DMS 273 (cell line): ENCODE measurements around the gene HOXA13.

Source experiments
- DNase-seq: peaks from one replicate; lab custom pipeline; 2025; ENCODE audit not compliant: unreplicated experiment; lab: John Stamatoyannopoulos, UW

HOXA13 gene

DNA sequence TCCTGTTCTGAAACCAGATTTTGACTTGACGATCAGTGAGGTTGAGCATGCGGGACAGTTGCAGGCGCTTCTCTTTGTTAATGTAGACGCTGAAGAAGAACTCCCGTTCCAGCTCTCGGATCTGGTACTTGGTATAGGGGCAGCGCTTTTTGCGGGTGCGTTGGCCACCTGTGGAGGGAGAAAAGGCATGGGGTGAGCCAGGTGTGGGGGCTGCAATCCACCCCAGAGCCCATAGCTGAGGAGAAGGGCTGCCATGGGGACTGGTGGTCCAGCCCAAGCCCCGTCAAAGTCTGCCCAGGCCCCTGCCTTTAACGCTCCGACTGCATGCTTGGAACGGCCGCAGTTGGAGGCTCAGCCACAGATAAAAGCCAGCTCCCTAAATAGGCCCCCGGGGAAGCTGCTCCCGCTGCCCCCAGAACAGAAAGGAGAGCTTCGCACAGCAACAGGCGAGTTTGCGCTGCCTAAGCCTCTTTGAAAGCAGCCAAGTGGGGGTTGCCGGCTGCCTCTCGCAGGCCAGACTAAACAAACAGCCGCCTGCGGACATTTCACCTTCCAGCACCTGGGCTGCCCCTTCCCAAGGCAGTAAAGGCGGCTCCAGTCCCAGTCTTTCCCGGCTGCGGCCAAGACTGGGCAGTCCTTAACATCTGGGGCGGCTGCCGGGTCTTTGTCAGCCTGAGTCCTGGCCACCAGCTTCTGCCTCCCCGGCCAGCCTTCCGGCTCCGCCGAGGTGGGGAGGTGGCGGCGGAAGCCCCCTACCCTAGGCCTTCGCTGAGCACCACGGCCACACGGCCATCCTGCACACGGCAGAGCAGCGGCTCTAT, 16.8 kb downstream of the HOXA13 start:
- DNase-seq = no peak

DNA sequence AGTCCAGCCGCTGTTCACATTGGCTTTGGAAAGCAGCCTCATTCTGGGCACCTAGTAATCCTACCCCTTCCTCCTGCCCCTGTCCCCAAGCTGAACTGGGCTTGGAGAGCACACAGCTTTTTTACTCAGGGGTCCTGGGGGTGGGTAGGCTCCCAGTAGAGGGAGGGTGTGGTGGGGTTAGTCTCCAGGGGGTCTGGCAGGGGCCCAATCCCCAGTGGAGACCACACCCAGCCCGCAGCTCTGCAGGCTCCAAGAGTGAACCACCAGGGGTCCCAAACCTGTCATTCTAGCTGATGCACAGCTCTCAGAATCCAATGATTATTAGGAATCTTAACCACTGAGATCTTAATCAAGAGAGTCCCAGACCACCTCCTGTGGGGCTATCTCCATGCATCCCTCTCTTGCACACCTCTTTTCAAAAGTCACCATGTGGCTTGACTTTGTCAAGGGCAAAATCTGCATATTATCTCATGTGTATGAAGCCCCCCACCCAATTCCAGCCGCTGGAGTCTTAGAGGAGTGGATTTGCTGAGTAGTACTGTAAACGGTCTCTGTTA, 17.5 kb downstream of the HOXA13 start:
- DNase-seq = no peak

GRCh38 chr7:27181795-27182275, 18.1 kb downstream of the HOXA13 start:
- DNase-seq = no peak

DNA sequence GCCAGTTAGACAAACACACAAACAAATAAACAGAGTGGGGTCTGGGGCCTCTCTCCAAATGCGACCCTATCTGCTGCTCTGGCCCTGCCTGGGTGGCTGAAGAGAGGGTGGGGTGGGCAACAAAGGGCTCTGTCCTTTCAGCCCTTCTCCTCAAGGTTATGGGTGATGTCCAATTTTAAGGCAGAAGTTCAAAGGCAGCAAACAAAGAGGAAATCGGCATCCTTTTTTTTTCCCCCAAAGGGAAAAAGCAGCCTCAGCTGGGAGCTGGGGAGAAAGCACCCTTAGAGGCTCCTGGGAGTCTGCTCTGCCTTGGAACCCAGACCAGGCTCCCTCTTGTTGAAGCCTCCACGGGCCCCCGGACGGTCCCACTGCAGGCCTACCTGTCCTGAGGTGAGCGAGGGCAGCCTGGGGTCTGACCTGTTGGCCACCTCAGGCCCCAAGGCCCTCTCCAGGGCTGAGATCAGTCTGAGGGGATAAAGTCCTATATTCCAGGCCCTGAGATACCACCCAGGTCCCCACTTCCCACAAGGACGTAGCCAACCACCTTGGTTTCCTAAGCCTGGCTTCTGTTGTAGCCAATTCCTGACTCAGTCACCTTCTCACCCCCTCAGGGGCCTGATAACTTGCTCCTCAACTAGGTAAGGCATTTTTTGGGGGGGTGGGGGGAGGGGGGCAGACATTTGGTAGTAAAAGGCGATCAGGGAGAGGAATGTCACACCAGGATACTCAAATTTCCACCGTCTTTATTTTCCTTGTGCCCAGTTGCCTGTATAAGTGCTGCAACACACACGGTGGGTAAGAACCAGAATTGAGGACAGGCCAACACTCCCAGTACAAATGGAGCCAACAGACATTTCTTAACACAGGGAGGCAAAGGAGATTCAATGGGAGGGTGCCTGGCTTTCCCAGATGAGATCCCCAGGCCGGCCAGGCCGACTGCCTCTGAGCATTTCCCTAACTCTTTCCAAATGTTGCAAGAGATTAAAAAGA, 19.2 kb downstream of the HOXA13 start:
- DNase-seq = no peak

GRCh38 chr7:27179503-27180430, 20.1 kb downstream of the HOXA13 start:
- DNase-seq = peak; percentile 94

- no peak for DNase-seq
These were observed 20.9 kb downstream of the HOXA13 start for GRCh38 chr7:27179030-27179429.

- DNase-seq = no peak
These were observed 21.5 kb downstream of the HOXA13 start for GRCh38 chr7:27178366-27178765.

GRCh38 chr7:27177795-27178320, 22.0 kb downstream of the HOXA13 start:
- no peak for DNase-seq

GRCh38 chr7:27176962-27177794, 22.7 kb downstream of the HOXA13 start:
- DNase-seq = no peak

GRCh38 chr7:27176524-27176845, 23.4 kb downstream of the HOXA13 start:
- DNase-seq = no peak

DNA sequence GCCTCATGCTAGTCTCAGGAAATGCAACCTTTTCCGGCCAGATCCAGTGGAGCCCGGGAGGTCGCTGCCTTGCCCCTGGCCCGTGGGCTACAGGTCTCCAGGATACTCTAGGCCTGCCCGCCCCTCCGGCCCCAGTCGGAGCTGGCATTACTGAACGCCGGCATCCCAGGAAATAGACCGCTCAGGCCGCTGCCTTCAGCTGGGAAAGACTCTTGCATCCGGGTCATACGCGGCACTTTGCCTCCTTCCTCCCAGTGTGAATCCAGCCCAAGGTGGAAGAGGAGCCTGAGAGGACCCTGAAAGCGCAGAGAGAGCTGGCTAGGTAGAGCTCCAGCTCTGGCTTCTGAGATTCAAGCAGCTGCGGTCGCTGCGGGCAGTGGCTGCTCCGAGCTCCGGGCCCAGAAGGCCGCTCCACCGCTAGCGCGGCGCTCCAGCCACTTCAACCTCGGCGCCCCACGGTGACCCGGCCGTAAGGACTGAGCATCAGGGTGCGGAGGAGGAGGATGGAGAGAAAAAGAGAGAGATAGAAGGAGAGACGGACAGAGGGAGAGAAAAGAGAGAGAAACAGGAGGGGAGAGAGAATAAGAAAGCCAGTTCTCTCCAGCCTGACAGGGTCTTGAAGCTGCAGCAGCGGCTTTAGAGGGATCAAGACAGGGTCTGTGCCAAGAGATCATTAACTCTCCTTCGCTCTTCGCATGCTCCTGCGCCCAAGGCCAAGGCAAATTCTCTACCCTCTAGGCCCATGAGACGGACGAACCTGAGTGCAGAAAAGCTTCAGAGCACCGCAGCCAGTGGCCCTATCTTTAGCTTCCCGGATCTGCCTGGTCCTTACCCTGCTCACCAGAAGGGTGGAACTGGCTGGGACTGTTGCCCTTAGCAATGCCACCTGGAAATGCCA, 24.0 kb downstream of the HOXA13 start:
- no peak for DNase-seq

GRCh38 chr7:27174874-27175625, 24.8 kb downstream of the HOXA13 start:
- DNase-seq = no peak

GRCh38 chr7:27173956-27174873, 25.7 kb downstream of the HOXA13 start, which contains the start of gene HOXA10:
Gene HOXA10, minus strand, starts transcription at chr7:27174320. Its CDS starts 14 bp downstream, at chr7:27174306.
- no peak for DNase-seq

- DNase-seq = peak; percentile 83
These were observed 26.4 kb downstream of the HOXA13 start for GRCh38 chr7:27173511-27173955.

DNA sequence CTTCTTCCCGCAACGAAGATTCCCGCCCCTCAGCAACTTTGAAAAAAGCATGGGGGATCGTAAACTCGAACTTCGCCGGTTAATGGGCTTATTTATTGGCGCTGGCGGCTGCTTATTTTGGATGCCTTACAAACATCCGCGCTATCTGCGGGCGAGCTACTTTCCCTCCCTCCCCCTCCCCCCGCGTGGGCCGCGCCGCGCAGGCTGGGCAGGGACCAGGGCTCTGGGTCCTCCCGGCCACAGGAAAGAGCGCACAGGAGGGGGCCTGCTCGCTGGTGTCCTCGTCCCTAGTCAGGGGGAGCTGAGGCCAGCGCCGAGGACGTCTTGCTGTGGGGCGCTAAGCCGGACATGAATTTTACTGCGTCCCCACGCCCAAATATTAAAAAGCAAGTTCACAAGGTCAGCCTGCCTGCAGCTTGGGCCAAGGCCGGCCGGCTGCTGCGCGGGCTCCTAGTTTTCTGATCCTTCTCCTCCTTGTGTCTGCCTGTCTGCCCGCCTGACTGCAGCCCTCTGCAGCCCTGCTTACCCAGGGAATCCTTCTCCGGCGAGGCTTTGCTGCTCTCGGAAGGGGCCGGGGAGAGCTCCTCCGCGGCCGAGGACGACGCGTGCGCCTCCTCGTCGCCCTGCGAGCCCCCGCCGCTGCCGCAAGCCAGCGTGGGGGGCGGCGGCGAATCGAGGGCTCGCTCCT, 26.9 kb downstream of the HOXA13 start:
- DNase-seq = peak; percentile 83

DNA sequence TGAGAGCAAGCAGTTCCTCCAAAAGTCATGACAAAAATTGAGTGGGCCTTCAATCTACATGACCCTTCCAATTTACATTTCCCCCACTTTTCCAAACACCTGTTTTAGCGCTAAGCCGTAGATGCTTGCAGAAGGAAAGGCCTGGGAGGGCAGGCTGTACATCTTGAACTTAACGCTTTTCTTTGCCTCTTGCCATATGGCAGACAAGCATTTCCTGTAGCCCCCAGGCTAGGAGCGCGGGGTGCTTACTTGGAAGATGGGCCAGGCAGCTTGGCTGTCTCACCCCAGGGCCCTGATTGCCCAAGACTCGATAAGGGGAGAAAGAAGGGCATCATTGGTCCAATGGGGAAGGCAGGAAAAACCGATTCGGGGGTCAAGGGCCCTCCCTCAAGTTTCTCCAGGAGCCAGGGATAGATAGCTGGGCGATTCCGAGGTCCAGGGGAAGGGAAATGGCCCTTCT, 27.5 kb downstream of the HOXA13 start:
- DNase-seq = peak; percentile 67
